Lower leg skin (tissue), 3 donors: ENCODE data around the gene ZNF280C.

Experiments
- POLR2A ChIP-seq, 2 donors: fragments of 450-650 bp; IDR thresholded peaks; one replicate each; pipeline ENCODE4 v1.6.1; 2016 to 2017; ENCODE audit warnings: antibody characterized with exemption in 2 of 2, mild to moderate bottlenecking in 1 of 2, moderate library complexity in 1 of 2
- TF ChIP-seq, protein P1 (sequence below), 3 donors: fragments of 450-650 bp; IDR thresholded peaks; one replicate each; pipeline ENCODE4 v1.5.1; 2016; ENCODE audit warnings: antibody characterized with exemption in 3 of 3, mild to moderate bottlenecking in 3 of 3, moderate library complexity in 2 of 3

DNA sequence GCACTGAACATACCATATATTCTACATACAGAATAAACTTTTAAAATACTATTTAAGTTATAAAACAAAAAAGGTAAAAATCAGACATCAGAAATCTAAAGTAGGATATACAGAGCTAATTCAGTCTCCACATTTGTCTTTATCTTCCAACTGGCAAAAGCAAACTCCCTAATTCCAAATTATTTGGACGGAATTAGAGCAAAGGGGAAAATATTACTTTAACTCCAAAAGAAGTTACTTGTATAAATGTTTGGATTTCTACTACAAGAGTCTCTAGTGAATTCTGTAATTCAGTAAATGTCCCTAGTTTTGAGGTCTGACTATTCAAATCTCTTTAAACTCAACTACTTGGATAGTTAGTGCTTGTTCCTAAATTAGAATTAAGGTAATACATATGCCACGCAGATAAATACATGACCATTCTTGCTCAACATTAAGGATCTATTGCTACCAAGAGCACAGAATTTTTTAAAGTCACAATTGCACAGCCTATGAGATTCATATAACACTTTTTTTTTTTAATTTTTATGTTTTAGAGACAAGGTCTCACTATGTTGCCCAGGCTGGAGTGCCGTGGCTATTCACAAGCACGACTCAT is 7.3 kb downstream of the ZNF280C start:
- TF ChIP-seq, protein P1, sequence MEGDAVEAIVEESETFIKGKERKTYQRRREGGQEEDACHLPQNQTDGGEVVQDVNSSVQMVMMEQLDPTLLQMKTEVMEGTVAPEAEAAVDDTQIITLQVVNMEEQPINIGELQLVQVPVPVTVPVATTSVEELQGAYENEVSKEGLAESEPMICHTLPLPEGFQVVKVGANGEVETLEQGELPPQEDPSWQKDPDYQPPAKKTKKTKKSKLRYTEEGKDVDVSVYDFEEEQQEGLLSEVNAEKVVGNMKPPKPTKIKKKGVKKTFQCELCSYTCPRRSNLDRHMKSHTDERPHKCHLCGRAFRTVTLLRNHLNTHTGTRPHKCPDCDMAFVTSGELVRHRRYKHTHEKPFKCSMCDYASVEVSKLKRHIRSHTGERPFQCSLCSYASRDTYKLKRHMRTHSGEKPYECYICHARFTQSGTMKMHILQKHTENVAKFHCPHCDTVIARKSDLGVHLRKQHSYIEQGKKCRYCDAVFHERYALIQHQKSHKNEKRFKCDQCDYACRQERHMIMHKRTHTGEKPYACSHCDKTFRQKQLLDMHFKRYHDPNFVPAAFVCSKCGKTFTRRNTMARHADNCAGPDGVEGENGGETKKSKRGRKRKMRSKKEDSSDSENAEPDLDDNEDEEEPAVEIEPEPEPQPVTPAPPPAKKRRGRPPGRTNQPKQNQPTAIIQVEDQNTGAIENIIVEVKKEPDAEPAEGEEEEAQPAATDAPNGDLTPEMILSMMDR (IDR thresholded peaks at IDR 0.05), result no peak
- no peak for TF ChIP-seq POLR2A (IDR thresholded peaks at IDR 0.05)
